ENCODE results near the gene NUDT8. TPM values are rescaled to one million over a fixed set of nuclear protein-coding genes. Genes with fewer than 3 reads are reported as not detected.
"Not testable (repeated sequence)": the region's sequence is repeated elsewhere in the genome, so short reads cannot be mapped to it uniquely, and the experiment has no call there.

The NUDT8 gene
- polyA plus RNA-seq, 2 of the 4 experiments (the other 2 are of a cell fraction), result 1.8 to 5.6 TPM

DNA sequence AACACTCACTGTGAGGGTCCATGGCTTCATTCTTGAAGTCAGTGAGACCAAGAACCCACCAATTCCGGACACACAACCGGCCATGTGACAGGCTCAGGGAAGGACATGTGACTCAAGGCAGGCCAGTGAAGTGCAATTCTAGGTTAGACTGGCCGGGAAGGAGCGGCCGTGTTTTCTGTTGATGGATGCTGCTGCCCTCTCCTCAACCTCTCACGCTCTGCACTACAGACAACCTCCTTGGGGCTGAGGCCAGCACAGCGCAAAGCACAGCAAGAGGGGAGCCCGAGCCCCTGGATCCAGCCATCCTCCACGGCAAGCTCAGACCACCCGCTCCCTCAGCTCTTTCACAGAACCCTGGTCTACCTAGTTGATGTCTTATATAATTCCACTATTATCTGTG lies 2.8 kb downstream of the NUDT8 start:
- ATAC-seq (no peak), FAIRE-seq (no peak), DNase-seq (ENCODE audit: low read depth in 1 of 2, low spot score in 1 of 2) (no peak)
- Histone ChIP-seq H3K9me3 (no peaks in the 10 kb centered on the region), H3K4me1 (peaks cover 6% of the 10 kb centered on the region; the same call in 2 of the 3 replicates), H3K4me2 (no peak overlapping the region), H3K27ac (no peak overlapping the region), H3K4me3 (no peak overlapping the region)
- POLR2A ChIA-PET, result no interaction called here
- TF ChIP-seq, protein P1, sequence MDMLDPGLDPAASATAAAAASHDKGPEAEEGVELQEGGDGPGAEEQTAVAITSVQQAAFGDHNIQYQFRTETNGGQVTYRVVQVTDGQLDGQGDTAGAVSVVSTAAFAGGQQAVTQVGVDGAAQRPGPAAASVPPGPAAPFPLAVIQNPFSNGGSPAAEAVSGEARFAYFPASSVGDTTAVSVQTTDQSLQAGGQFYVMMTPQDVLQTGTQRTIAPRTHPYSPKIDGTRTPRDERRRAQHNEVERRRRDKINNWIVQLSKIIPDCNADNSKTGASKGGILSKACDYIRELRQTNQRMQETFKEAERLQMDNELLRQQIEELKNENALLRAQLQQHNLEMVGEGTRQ (IDR thresholded peaks at IDR 0.05), result peak; percentile 25; the same call in 1 of the 2 replicates
- no peak for TF ChIP-seq RARB (CRISPR knock-in tag; IDR thresholded peaks at IDR 0.05)
- CTCF ChIA-PET, result interaction anchor here (1.2 to 14.1 kb wide), 8 partner anchors 10 to 64 kb away, joined by 5 to 181 read pairs (median 23); partner anchors contain the start of genes ACY3 and ALDH3B2
- WGBS (ENCODE audit: missing lambda C conversion rate), result 91% methylated on average over 10 of the region's 10 CpGs

DNA sequence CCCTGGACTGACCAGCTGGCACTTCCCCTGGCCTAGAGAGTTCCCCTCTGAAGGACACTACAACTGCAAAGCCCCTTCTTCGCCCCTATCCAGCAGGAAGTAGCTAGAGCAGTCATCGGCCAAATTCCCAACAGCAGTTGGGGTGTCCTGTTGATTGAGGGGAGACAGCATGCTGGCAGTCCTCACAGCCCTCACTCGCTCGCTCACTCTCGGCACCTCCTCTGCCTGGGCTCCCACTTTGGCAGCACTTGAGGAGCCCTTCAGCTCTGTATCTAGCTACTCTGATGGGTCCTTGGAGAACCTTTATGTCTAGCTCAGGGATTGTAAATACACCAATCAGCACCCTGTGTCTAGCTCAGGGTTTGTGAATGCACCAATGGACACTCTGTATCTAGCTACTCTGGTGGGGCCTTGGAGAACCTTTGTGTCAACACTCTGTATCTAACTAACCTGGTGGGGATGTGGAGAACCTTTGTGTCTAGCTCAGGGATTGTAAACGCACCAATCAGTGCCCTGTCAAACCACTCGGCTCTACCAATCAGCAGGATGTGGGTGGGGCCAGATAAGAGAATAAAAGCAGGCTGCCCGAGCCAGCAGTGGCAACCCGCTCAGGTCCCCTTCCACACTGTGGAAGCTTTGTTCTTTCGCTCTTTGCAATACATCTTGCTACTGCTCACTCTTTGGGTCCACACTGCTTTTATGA lies 3.5 kb downstream of the NUDT8 start:
- H3K4me2 ChIP-seq; H3K4me3 ChIP-seq; H3K9me3 ChIP-seq; ATAC-seq; H3K27ac ChIP-seq; H3K4me1 ChIP-seq; DNase-seq (ENCODE audit: low read depth in 1 of 2, low spot score in 1 of 2); POLR2A ChIA-PET; FAIRE-seq: not testable (repeated sequence)
- 86% methylated on average over 10 of the region's 10 CpGs for WGBS (ENCODE audit: missing lambda C conversion rate)
- CTCF ChIA-PET, result interaction anchor here (1.2 to 14.1 kb wide), 6 partner anchors 10 to 65 kb away, joined by 5 to 181 read pairs (median 13); partner anchors contain the start of genes ACY3 and ALDH3B2

DNA sequence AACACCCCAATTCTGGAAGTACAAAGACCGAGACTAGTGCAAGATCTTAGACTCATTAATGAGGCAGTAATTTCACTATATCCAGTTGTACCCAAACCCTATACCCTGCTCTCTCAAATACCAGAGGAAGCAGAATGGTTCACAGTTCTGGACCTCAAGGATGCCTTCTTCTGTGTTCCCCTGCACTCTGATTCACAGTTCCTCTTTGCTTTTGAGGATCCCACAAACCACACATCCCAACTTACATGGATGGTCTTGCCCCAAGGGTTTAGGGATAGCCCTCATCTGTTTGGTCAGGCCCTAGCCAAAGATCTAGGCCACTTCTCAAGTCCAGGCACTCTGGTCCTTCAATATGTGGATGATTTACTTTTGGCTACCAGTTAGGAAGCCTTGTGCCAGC lies 5.9 kb downstream of the NUDT8 start:
- H3K4me1 ChIP-seq; DNase-seq (ENCODE audit: low read depth in 1 of 2, low spot score in 1 of 2); FAIRE-seq; ATAC-seq; H3K27ac ChIP-seq; H3K4me3 ChIP-seq; POLR2A ChIA-PET; H3K4me2 ChIP-seq; H3K9me3 ChIP-seq: not testable (repeated sequence)
- CTCF ChIA-PET, result interaction anchor here (0.9 to 14.1 kb wide), 3 partner anchors 8 to 36 kb away, joined by 3 to 181 read pairs (median 3); no protein-coding TSS in a partner anchor
- WGBS (ENCODE audit: missing lambda C conversion rate), result 67% methylated on average over 1 of the region's 1 CpG

DNA sequence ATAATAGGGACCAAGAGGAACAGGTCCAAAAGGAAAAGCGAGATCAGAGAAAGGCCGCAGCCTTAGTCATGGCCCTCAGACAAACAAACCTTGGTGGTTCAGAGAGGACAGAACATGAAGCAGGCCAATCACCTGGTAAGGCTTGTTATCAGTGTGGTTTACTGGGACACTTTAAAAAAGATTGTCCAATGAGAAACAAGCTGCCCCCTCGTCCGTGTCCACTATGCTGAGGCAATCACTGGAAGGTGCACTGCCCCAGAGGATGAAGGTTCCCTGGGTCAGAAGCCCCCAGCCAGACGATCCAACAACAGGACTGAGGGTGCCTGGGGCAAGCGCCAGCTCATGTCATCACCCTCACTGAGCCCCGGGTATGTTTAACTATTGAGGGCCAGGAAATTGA lies 6.8 kb downstream of the NUDT8 start:
- POLR2A ChIA-PET; H3K4me3 ChIP-seq; H3K9me3 ChIP-seq; H3K27ac ChIP-seq; H3K4me1 ChIP-seq; H3K4me2 ChIP-seq; ATAC-seq; DNase-seq (ENCODE audit: low read depth in 1 of 2, low spot score in 1 of 2); FAIRE-seq: not testable (repeated sequence)
- CTCF ChIA-PET, result interaction anchor here (0.9 to 14.1 kb wide), 3 partner anchors 7 to 37 kb away, joined by 3 to 181 read pairs (median 3); no protein-coding TSS in a partner anchor
- 59% methylated on average over 7 of the region's 7 CpGs for WGBS (ENCODE audit: missing lambda C conversion rate)

DNA sequence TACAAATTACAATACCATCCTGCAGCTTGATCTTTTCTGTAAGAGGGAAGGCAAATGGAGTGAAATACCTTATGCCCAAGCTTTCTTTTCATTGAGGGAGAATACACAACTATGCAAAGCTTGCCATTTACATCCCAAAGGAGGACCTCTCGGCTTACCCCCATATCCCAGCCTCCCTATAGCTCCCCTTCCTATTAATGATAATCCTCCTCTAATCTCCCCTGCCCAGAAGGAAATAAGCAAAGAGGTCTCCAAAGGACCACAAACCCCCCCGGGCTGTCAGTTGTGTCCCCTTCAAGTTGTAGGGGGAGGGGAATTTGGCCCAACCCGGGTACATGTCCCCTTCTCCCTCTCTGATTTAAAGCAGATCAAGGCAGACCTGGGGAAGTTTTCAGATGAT lies 7.8 kb downstream of the NUDT8 start:
- POLR2A ChIA-PET; FAIRE-seq; CTCF ChIA-PET; H3K4me2 ChIP-seq; H3K9me3 ChIP-seq; H3K4me3 ChIP-seq; H3K4me1 ChIP-seq; DNase-seq (ENCODE audit: low read depth in 1 of 2, low spot score in 1 of 2); ATAC-seq; H3K27ac ChIP-seq: not testable (repeated sequence)
- WGBS (ENCODE audit: missing lambda C conversion rate), result 45% methylated on average over 3 of the region's 3 CpGs

DNA sequence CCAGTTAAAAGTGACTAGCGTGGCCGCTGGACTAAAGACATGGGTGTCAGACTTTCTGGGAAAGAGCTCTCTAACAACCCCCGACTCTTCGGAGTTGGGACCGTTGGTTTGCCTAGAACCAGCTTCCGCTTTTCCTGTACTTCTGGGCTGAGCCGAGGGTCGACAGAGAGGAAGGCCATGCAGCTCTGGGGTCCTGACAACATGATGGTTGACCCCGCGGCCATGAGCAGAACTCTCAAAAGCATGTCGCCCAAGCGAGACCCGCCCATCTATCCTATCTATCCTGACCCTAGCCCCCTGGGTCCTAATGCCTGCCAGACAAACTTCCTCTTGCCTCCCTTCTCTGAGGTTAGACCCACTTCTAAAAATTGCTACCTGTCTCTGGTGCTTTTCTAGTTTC lies 9.1 kb downstream of the NUDT8 start:
- ATAC-seq; H3K4me3 ChIP-seq; H3K4me2 ChIP-seq; FAIRE-seq; H3K9me3 ChIP-seq; H3K27ac ChIP-seq; DNase-seq (ENCODE audit: low read depth in 1 of 2, low spot score in 1 of 2); POLR2A ChIA-PET; H3K4me1 ChIP-seq: not testable (repeated sequence)
- WGBS (ENCODE audit: missing lambda C conversion rate), result 56% methylated on average over 13 of the region's 13 CpGs
- CTCF ChIA-PET, result interaction anchor here (0.6 to 10.2 kb wide), 4 partner anchors 9 to 689 kb away, joined by 3 to 181 read pairs (median 4); partner anchors contain the start of gene NUDT8

DNA sequence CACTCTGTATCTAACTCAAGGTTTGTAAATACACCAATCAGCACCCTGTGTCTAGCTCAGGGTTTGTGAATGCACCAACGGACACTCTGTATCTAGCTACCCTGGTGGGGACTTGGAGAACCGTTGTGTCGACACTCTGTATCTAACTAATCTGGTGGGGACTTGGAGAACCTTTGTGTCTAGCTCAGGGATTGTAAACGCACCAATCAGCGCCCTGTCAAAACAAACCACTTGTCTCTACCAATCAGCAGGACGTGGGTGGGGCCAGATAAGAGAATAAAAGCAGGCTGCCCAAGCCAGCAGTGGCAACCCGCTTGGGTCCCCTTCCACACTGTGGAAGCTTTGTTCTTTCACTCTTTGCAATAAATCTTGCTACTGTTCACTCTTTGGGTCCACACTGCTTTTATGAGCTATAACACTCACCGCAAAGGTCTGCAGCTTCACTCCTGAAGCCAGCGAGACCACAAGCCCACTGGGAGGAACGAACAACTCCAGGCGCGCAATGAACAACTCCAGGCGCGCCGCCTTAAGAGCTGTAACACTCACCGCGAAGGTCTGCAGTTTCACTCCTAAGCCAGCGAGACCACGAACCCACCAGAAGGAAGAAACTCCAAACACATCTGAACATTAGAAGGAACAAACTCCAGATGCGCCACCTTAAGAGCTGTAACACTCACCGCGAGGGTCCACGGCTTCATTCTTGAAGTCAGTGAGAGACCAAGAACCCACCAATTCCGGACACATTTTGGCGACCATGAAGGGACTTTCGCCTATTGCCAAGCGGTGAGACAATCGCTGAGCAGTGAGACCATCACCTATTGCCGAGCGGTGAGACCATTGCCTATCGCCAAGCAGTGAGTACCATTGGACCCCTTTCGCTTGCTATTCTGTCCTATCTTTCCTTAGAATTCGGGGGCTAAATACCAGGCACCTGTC lies 9.8 kb downstream of the NUDT8 start:
- WGBS (ENCODE audit: missing lambda C conversion rate), result 80% methylated on average over 33 of the region's 33 CpGs
- not testable (repeated sequence) for H3K27ac ChIP-seq; H3K4me2 ChIP-seq; DNase-seq (ENCODE audit: low read depth in 1 of 2, low spot score in 1 of 2); FAIRE-seq; H3K9me3 ChIP-seq; ATAC-seq; H3K4me3 ChIP-seq; H3K4me1 ChIP-seq
- CTCF ChIA-PET, result interaction anchor here (0.6 to 10.2 kb wide), 5 partner anchors 9 to 689 kb away, joined by 3 to 181 read pairs (median 4); partner anchors contain the start of gene NUDT8
- POLR2A ChIA-PET, result interaction anchor here (1.1 kb wide), 1 partner anchor 11 kb away, joined by 3 read pairs; no protein-coding TSS in a partner anchor

DNA sequence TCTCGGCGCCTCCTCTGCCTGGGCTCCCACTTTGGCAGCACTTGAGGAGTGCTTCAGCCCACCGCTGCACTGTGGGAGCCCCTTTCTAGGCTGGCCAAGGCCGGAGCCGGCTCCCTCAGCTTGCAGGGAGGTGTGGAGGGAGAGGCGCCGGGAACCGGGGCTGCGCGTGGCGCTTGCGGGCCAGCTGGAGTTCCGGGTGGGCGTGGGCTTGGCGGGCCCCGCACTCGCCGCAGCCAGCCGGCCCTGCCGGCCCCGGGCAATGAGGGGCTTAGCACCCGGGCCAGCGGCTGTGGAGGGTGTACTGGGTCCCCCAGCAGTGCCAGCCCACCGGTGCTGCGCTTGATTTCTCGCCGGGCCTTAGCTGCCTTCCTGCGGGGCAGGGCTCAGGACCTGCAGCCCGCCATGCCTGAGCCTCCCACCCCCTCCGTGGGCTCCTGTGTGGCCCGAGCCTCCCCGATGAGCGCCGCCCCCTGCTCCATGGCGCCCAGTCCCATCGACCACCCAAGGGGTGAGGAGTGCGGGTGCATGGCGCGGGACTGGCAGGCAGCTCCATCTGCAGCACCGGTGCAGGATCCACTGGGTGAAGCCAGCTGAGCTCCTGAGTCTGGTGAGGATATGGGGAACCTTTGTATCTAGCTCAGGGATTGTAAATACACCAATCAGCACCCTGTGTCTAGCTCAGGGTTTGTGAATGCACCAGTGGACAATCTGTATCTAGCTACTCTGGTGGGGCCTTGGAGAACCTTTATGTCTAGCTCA lies 10.7 kb downstream of the NUDT8 start:
- CTCF ChIA-PET, result interaction anchor here (1.2 to 10.2 kb wide), 2 partner anchors 10 to 337 kb away, joined by 3 to 181 read pairs; partner anchors contain the start of gene NUDT8
- H3K27ac ChIP-seq; H3K4me3 ChIP-seq; ATAC-seq; H3K9me3 ChIP-seq; H3K4me1 ChIP-seq; H3K4me2 ChIP-seq; FAIRE-seq; DNase-seq (ENCODE audit: low read depth in 1 of 2, low spot score in 1 of 2): not testable (repeated sequence)
- 90% methylated on average over 18 of the region's 40 CpGs for WGBS (ENCODE audit: missing lambda C conversion rate)
- POLR2A ChIA-PET, result interaction anchor here (1.1 kb wide), 1 partner anchor 11 kb away, joined by 3 read pairs; no protein-coding TSS in a partner anchor

All from A549 (cell line).